Endothelial cell (in vitro differentiated cells): ENCODE data around the gene SPAG8. TPM values are rescaled to one million over a fixed set of nuclear protein-coding genes. Genes with fewer than 3 reads are reported as not detected.

Source experiments
- DNase-seq: peaks from one replicate; pipeline ENCODE4 v3.0.0; 2021; ENCODE audit warnings: low spot score
- H3K27ac Mint-ChIP-seq: one replicate; pipeline ENCODE4 v1.8.0; 2021; ENCODE audit warnings: mixed read lengths, inconsistent platforms; ENCODE audit not compliant: unreplicated experiment
- H3K27me3 Mint-ChIP-seq: one replicate; pipeline ENCODE4 v1.8.0; 2021; ENCODE audit warnings: mild to moderate bottlenecking, moderate library complexity, mixed read lengths, inconsistent platforms; ENCODE audit not compliant: unreplicated experiment
- H3K36me3 Mint-ChIP-seq: one replicate; pipeline ENCODE4 v1.8.0; 2021; ENCODE audit warnings: mild to moderate bottlenecking, low read depth, mixed read lengths, inconsistent platforms; ENCODE audit not compliant: unreplicated experiment
- H3K4me1 Mint-ChIP-seq: one replicate; pipeline ENCODE4 v1.8.0; 2021; ENCODE audit warnings: mild to moderate bottlenecking, mixed read lengths, inconsistent platforms; ENCODE audit not compliant: unreplicated experiment
- H3K4me3 Mint-ChIP-seq: one replicate; pipeline ENCODE4 v1.8.0; 2021; ENCODE audit warnings: mild to moderate bottlenecking, mixed read lengths, inconsistent platforms; ENCODE audit not compliant: unreplicated experiment
- H3K9me3 Mint-ChIP-seq: one replicate; pipeline ENCODE4 v1.8.0; 2021; ENCODE audit warnings: mixed read lengths, inconsistent platforms; ENCODE audit not compliant: unreplicated experiment
- long read RNA-seq: library from polyadenylated mRNA; unstranded; transcript quantifications from one replicate; pipeline ENCODE4 v2.0.0, GENCODE V29; 2020; ENCODE audit not compliant: unreplicated experiment
- total RNA-seq: library from RNA; stranded (reverse); fragmentation: NEBNext Ultra II Directional; extraction: Animal tissue kit (Norgen Biotek cat#: 25700); gene quantifications from one replicate; pipeline ENCODE4 v1.2.1, GENCODE V29; 2021; ENCODE audit not compliant: unreplicated experiment
- TF ChIP-seq, protein P1 (sequence below): fragments of 200-600 bp; sonication (generic); IDR thresholded peaks from one replicate; pipeline ENCODE4 v1.5.0; 2021; ENCODE audit warnings: antibody characterized with exemption; ENCODE audit not compliant: unreplicated experiment

Gene SPAG8
- 0.59 TPM for total RNA-seq
- long read RNA-seq: 0 reads

- Mint-ChIP-seq H3K9me3 (no peaks in the 10 kb centered on the region), H3K27me3 (peaks cover 15% of the 10 kb centered on the region), H3K4me1 (peaks cover 35% of the 10 kb centered on the region), H3K36me3 (peaks cover 4% of the 10 kb centered on the region), H3K4me3 (peak within 1 kb of the TSS; percentile 43), H3K27ac (peak within 1 kb of the TSS; percentile 84)
- TF ChIP-seq, protein P1, sequence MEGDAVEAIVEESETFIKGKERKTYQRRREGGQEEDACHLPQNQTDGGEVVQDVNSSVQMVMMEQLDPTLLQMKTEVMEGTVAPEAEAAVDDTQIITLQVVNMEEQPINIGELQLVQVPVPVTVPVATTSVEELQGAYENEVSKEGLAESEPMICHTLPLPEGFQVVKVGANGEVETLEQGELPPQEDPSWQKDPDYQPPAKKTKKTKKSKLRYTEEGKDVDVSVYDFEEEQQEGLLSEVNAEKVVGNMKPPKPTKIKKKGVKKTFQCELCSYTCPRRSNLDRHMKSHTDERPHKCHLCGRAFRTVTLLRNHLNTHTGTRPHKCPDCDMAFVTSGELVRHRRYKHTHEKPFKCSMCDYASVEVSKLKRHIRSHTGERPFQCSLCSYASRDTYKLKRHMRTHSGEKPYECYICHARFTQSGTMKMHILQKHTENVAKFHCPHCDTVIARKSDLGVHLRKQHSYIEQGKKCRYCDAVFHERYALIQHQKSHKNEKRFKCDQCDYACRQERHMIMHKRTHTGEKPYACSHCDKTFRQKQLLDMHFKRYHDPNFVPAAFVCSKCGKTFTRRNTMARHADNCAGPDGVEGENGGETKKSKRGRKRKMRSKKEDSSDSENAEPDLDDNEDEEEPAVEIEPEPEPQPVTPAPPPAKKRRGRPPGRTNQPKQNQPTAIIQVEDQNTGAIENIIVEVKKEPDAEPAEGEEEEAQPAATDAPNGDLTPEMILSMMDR: no peak
- peak; percentile 79 for DNase-seq
Observed at GRCh38 chr9:35812025-35812602, at the start of gene SPAG8. SPAG8 (minus strand) TSS chr9:35812262; CDS start chr9:35812147, 115 bp downstream.

DNA sequence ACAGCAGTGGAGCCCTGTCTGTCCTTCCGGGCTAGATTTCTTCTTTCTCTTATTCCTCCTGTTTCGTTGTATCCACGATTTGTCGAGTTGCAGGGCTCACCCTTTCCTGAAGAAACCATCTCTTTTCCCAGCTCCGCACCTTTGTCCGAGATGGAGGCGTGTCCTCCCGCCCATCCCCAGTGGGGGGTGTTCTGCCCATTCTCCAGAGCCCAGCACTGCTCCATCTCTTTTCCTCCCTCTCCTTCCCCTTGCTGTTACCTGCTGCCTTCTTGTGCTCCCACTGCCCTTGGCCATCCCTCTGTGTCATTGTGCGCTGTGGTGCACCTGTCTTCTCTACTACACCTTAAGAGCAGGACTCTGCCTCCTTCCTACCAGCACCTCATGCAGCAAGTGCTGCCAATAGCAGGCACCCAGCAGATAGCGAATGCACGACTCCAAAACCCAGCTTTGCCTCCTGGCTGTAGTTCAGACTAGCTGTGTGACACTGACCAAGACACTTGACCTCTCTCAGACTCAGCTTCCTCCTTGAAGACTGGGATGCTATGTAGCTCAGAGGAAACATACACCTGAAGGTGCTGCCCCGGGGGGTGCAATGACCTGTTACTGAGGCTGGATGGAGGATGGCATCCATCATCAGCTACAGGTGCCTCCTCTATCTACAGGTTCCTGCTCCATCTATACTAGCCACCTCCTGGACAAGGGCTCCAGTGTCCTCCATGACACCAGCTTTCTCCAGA, 49.3 kb upstream of the SPAG8 start:
- Mint-ChIP-seq H3K27ac (no peak overlapping the region), H3K4me1 (peaks cover 35% of the 10 kb centered on the region), H3K4me3 (no peak overlapping the region), H3K9me3 (no peaks in the 10 kb centered on the region), H3K27me3 (peaks cover 14% of the 10 kb centered on the region), H3K36me3 (peaks cover 4% of the 10 kb centered on the region)
- DNase-seq: no peak
- TF ChIP-seq, protein P1: no peak

- Mint-ChIP-seq H3K27me3 (peaks cover 14% of the 10 kb centered on the region), H3K9me3 (no peaks in the 10 kb centered on the region), H3K27ac (no peak overlapping the region), H3K4me3 (no peak overlapping the region), H3K36me3 (peaks cover 4% of the 10 kb centered on the region), H3K4me1 (peaks cover 26% of the 10 kb centered on the region)
- TF ChIP-seq, protein P1: no peak
- DNase-seq: no peak
Observed at GRCh38 chr9:35859990-35860339, 47.9 kb upstream of the SPAG8 start.

DNA sequence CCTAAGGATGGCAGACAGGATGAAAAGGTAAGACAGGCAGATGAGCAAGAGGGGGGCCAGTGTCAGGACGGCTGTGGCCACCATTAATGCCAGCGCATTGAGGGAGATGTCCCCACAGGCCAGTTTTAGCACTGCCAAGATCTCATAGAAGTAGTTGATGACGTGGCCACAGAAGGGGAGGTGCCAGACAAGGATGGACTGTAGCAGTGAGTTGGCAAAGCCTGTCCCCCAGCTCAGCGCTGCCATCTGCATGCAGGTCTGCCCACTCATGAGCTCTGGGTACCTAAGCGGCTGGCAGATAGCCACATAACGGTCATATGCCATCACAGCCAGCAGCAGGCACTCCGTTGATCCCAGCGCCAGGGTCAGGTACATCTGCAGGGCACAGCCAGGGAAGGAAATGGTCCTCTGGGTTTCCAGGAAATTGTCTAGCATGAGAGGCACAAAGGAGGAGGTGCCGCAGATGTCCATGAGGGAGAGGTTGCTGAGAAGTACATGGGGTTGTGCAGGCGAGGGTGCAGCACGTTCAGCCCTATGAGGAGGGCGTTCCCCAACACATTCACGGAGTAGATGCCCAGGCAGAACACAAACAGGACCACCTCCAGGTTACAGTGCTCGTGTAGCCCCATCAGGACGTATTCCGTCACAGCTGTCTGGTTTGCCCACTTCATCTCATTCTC, 47.4 kb upstream of the SPAG8 start:
- H3K9me3 Mint-ChIP-seq: no peaks in the 10 kb centered on the region
- no peak overlapping the region for H3K27ac Mint-ChIP-seq
- peaks cover 17% of the 10 kb centered on the region for H3K27me3 Mint-ChIP-seq
- H3K36me3 Mint-ChIP-seq: peaks cover 4% of the 10 kb centered on the region
- H3K4me1 Mint-ChIP-seq: peaks cover 21% of the 10 kb centered on the region
- TF ChIP-seq, protein P1: no peak
- H3K4me3 Mint-ChIP-seq: no peak overlapping the region
- no peak for DNase-seq
